Measurements from ENCODE around the gene MED13L.

DNA sequence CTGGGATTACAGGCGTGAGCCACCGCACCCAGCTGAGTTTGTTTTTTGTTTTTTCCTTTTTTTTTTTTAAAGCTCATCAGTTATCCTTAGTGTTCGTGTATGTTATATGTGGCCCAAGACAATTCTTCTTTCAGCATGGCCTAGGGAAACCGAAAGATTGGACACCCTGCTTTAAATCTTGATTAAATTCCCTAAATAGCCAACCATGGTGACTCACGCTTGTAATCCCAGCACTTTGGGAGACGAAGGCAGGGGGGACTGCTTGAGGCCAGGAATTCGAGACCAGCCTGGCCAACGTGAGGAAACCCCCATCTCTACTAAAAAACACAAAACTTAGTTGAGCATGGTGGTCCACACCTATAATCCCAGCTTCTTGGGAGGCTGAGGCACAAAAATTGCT lies 131.1 kb downstream of the MED13L start:
- TF ChIP-seq, protein P1, sequence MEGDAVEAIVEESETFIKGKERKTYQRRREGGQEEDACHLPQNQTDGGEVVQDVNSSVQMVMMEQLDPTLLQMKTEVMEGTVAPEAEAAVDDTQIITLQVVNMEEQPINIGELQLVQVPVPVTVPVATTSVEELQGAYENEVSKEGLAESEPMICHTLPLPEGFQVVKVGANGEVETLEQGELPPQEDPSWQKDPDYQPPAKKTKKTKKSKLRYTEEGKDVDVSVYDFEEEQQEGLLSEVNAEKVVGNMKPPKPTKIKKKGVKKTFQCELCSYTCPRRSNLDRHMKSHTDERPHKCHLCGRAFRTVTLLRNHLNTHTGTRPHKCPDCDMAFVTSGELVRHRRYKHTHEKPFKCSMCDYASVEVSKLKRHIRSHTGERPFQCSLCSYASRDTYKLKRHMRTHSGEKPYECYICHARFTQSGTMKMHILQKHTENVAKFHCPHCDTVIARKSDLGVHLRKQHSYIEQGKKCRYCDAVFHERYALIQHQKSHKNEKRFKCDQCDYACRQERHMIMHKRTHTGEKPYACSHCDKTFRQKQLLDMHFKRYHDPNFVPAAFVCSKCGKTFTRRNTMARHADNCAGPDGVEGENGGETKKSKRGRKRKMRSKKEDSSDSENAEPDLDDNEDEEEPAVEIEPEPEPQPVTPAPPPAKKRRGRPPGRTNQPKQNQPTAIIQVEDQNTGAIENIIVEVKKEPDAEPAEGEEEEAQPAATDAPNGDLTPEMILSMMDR (IDR thresholded peaks at IDR 0.05), result no peak
- no peak for TF ChIP-seq POLR2A (IDR thresholded peaks at IDR 0.05)

Data from testis (tissue), 2 donors.